HS-27A (cell line): ENCODE measurements around the gene NSD2.
"Not testable (repeated sequence)": the region's sequence is repeated elsewhere in the genome, so short reads cannot be mapped to it uniquely, and the experiment has no call there.

Experiments
- DNase-seq: peaks from one replicate; pipeline ENCODE4 v3.0.0-alpha.2; 2012; ENCODE audit warnings: low read depth, missing footprints

Gene NSD2

GRCh38 chr4:1985780-1986577 is 114.8 kb downstream of the NSD2 start:
- no peak for DNase-seq

GRCh38 chr4:1986578-1987210 is 115.5 kb downstream of the NSD2 start:
- DNase-seq = no peak

GRCh38 chr4:1987296-1987695 is 116.1 kb downstream of the NSD2 start:
- DNase-seq = no peak

GRCh38 chr4:1987721-1988326 is 116.6 kb downstream of the NSD2 start:
- no peak for DNase-seq

GRCh38 chr4:1988327-1988724 is 117.1 kb downstream of the NSD2 start:
- no peak for DNase-seq

- DNase-seq = no peak
Observed at GRCh38 chr4:1989533-1990347, 118.5 kb downstream of the NSD2 start.

GRCh38 chr4:1990348-1990645 is 119.1 kb downstream of the NSD2 start:
- DNase-seq = no peak

- no peak for DNase-seq
Observed at GRCh38 chr4:1990676-1991075, 119.5 kb downstream of the NSD2 start.

GRCh38 chr4:1991087-1991486 is 119.9 kb downstream of the NSD2 start:
- no peak for DNase-seq

- DNase-seq = no peak
Observed at GRCh38 chr4:1991596-1992434, 120.6 kb downstream of the NSD2 start.

GRCh38 chr4:1992468-1993168 is 121.4 kb downstream of the NSD2 start:
- DNase-seq = no peak

GRCh38 chr4:1993169-1993516 is 122.0 kb downstream of the NSD2 start:
- no peak for DNase-seq

- not testable (repeated sequence) for DNase-seq
Observed at GRCh38 chr4:1993718-1994516, 122.7 kb downstream of the NSD2 start.

- DNase-seq = no peak
Observed at GRCh38 chr4:1994938-1995337, 123.7 kb downstream of the NSD2 start.

GRCh38 chr4:1996866-1997611 is 125.8 kb downstream of the NSD2 start:
- DNase-seq = no peak

- no peak for DNase-seq
Observed at GRCh38 chr4:1997712-1998111, 126.5 kb downstream of the NSD2 start.

GRCh38 chr4:1998296-1998695 is 127.1 kb downstream of the NSD2 start:
- no peak for DNase-seq

GRCh38 chr4:1999308-1999707 is 128.1 kb downstream of the NSD2 start:
- DNase-seq = not testable (repeated sequence)

GRCh38 chr4:2003361-2003760 is 132.2 kb downstream of the NSD2 start:
- not testable (repeated sequence) for DNase-seq

GRCh38 chr4:2006367-2006766 is 135.2 kb downstream of the NSD2 start:
- DNase-seq = no peak
